NCI-H1417 treated with DMSO at 0.1 percent for 48 hours (cell line): ENCODE results near the gene ITPRID1.
"Not testable (repeated sequence)": the region's sequence is repeated elsewhere in the genome, so short reads cannot be mapped to it uniquely, and the experiment has no call there.

Source experiments
- DNase-seq: peaks from one replicate; lab custom pipeline; 2025; lab: John Stamatoyannopoulos, UW

Gene ITPRID1

DNA sequence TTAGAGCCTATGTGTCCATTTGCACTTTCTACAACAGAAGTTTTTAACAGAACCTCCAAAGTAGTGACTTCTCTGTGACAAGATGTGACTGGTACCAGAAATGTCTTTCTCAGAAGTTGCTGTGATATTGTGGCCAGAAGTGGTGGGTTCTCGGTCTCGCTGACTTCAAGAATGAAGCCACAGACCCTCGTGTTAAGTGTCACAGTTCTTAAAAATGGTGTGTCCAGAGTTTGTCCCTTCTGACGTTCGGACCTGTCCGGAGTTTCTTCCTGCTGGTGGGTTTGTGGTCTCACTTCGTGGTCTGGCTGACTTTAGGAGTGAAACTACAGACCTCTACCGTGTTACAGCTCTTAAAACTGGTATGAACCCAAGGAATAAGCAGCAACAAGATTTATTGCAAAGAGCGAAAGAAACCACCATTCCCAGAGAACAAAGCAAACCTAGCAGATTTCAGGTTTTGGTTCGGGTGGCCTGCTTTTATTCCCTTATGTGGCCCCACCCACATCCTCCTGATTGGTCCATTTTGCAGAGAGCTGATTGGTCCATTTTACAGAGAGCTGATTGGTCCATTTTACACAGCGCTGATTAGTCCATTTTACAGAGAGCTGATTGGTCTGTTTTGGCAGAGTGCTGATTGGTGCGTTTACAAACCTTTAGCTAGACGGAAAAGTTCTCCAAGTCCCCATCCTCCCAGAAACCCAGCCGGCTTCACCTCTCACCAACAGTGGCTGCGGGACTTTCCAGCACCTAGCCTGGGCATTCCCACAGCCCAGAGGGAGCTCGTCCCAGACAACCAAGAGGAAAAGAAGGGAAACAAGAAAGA lies 3.0 kb downstream of the ITPRID1 start:
- no peak for DNase-seq

DNA sequence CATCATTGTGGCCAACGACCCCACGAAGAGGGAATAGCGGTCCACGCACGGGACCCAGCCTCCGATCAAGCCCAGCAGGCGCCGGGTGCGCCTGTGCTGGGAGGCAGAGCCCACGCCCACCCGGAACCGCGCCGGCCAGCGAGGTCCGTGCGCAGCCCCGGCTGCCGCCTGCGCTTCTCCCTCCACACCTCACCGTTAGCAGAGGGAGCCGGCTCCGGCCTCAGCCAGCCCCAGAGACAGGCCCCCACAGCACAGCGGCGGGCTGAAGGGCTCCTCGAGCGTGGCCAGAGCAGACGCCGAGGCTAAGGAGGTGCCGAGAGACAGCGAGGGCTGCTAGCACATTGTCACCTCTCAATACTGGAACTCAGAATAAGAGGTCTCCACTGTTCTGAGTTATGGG lies 3.6 kb downstream of the ITPRID1 start:
- DNase-seq: no peak

DNA sequence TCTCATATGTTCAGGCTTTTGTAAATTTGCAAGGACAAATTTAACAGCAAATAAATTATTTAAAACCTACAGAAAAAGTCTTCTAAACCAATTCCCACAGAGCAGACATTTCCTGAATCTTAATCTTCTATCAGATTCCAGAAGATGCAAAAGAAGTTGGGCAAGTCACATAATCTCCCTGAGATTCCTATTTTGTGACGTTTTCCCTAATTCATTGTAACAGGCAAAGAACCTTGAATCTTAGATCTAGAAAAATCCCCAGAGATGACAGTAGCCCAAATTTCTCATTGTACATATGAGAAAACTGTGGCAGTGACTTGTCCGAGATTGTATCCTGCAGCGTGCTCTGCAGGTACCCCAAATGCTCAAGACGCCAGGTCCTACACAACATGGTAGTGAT lies 4.9 kb downstream of the ITPRID1 start:
- DNase-seq: no peak

DNA sequence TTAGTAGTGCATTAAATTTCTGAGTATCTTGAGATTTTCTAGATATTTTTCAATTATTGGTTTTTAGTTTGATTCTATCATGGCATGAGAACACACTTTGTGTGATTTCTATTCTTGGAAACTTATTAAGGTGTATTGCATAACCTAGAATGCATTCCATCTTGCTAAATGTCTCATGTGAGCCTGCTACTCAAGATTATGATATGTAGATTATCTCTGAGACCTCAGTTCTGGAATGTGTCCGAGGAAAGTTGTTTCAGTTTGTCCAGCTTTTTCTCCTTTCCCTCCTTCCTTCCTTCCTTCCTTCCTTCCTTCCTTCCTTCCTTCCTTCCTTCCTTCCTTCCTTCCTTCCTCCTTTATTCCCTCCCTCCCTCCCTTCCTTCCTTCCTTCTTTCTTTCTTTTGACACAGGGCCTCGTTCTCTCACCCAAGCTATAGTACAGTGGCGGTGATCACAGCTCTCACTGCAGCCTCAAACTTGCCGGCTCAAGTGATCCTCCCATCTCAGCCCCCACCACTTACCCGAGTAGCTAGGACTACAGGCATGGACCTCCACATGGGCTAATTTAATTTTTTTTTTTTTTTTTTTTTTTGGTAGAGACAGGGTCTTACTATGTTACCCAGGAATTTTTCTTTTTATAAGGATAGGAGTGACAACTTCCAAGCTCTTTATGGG lies 7.6 kb downstream of the ITPRID1 start:
- DNase-seq: no peak

DNA sequence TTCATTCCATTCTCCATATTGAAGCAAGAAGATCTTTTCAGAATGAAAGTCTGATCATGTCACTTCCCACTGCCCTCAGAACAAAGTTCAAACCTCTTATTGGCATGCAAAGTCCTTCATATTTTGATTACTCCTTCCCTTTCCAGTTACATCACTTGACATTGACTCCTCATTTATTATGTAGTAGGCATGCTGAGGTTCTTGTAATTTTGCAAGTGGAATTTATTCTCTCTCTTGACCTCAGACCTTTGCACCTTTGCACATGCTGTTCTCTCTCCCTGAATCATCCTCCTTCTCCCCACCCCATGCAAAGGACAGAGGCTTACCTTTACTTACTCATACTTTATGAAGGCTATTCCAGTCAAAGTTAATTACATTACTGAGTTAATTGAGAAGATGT lies 13.0 kb downstream of the ITPRID1 start:
- no peak for DNase-seq

DNA sequence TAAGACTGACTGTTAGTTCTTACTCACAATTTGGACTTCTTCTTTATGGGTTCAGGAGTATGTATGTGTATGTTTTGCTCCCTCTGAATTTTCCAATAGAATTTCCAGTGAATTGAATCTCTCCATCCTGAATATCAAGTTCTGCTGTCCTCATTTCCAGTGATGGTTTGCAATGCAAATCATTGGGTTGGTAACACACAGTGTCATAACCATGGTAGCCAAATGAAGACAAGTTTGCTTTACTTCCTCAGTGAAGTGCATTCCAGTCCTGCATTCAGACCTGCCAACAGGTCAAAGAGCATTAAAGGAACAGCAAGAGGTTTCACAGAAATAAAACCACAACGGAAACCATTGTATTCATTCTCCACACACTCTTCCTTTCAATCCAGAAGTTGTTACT lies 15.2 kb downstream of the ITPRID1 start:
- DNase-seq: no peak

DNA sequence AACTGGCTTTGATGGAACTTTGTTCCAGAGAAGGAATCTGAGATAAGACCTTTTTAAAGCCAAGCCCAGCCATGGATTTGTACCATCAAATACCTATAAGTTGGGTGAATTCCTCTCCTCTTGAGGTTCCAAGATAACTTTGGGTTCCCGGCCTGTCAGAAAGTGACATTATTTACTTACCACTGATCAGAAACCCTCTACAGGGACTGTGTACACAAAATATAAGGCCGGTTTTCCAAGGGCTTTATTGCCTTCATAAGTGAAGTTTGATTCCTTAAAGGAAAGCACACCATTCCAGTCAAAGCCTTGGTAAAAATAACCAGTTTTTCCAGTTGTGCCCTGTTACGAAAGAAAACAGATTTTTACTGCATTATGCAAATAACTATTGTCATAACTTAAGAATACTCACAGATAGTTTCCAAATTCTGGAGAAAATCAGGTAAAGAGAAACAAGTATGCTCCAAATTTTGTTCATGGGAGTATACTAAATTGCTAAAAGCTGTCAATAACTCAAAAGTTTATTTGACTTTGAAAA lies 26.8 kb downstream of the ITPRID1 start:
- DNase-seq: not testable (repeated sequence)

DNA sequence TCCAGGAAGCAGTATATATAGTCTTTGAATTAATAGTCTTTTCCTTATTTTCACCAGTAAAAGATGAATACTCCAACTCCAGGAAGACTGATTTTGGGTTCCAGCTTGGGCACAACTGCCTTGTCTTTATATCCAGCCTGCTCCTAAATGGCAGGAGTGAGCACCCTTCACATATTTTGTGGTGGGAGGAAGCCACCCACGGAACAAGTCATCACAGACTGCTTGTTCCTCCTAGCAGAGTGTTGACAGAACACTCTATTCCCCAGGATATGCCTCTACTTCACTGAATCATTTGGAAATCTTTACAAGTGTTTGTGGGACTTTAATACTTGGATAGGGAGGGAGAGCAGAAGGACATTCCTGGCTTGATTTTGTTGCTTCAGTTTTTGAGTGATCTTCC lies 31.7 kb downstream of the ITPRID1 start:
- no peak for DNase-seq

DNA sequence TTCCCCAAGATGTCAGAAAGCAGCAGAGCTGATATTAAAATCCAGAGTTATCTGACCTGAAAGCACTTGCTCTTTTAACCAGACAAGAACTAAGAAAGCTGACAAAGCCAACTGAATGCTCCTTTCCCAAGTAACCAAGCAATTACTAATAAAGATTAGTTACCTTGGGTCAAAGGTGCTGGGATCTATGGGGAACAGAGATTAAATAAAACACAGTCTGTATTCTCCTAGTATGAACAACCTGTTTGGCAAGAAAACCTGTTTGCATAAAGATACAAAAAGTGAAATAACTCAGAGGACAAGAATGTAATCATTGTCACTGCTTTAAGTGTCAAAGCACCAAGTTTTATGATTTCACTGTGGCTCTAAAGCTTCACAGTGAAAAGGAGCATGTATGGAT lies 35.7 kb downstream of the ITPRID1 start:
- no peak for DNase-seq

DNA sequence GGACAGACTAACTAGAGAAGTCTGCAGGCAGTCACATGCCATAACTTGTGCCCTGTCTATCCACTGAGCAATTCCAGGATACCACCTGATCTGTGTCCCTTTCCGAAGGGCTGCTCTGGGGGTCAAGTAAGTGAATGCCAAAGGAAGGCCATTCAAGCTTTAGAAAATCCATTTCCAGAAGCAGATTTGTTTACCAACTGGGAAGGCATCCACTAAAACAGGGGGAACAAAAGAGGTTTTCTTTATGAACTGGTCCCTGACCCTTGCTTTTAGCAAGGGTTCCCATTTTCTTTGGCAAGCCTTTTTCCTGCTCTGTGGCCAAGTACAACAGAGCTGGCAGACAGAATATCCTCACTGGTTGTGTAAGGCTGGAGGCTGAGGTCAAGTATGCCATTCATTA lies 36.5 kb downstream of the ITPRID1 start:
- no peak for DNase-seq

DNA sequence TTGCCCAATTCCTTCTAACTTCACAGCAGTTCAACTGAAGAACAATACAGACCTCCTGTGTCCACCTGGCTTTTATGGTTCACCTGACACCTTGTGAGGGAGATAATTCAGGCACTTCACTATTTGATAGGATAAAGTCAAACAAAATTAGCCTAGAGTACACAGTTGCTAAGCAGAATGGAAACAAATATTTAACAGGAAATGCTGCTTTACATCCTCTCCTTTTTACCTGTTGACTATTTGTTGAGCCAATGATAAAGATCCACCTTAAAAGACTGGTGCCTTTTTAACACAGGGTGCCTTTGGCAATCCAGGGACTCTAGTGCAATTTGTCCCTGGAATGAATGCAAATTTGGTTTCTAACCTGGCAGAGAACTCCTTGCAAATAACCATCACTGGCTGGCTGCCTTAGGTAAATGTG lies 39.8 kb downstream of the ITPRID1 start:
- DNase-seq: peak; percentile 94

DNA sequence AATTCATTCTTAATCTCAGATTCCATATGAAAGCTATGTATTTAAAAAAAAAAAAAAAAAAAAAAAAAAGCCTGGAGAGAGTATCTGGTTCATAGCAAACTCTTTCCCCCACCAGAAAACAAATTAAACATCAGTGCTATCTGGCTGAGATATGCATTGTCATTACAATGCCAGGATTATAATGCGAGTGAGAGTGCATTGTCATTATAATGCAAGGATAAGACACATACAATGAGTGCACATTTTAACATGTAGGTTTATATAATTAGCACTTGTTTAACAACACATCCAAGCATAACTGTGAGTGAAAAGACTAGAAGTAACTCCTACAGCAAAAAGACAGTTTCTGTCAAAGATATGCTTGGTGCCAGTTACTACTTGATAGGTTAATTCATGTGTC lies 48.1 kb downstream of the ITPRID1 start:
- DNase-seq: no peak

DNA sequence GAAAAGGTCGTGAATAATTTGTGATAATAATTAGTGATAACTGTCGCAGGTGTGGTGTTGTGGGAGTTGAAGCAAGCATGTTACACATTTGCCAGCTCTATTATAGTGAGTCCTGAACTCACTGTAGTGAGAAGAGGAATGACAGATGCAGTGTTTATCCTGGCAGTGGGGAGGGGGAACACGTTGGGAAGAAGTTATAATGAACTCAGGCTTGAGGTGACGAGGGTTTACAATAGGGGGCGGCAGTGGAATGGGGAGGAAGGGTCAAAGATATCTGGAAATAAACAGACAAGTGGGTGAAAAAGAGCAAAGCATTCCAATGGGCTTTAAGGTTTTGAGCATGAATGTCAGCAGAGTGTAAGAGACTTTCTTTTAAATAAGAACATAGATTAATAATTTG lies 49.6 kb downstream of the ITPRID1 start:
- no peak for DNase-seq

DNA sequence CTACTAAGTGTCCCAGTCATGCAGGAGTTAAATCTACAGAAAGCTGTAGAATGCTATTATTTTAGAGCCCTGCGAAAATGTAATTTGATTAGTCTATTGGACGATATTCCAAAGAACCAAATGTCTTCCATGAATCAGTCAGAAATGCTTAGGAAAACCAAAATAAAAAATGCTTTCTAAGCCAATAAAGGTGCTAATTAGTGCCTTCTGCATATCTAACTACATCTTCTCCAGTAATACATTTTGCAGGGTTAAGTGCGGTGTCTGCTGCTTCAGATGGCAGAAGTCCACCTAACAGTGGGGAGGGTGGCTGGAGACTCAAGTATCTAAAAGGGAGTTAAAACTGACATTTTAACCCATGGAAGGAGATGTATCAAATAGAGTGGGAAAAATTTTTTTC lies 50.1 kb downstream of the ITPRID1 start:
- no peak for DNase-seq

DNA sequence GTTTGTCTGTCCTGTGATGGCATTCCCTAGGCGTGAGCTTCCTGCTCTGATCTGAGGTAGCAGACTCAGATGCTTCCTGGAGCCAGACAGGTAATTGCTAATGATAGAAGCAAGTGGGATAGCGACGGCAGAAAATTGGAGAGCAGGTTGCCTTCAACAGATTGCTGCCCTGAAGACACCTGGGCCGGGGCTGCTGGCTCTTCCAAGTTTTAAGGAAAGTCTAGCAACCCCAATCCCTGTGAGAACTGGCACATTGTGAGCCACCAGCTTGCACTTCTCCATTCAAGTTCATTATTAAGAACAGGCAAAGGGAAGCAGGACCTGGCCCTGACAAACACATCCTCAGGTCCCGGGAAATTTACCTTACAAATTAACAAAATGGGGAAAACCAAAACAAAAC lies 50.8 kb downstream of the ITPRID1 start:
- no peak for DNase-seq

DNA sequence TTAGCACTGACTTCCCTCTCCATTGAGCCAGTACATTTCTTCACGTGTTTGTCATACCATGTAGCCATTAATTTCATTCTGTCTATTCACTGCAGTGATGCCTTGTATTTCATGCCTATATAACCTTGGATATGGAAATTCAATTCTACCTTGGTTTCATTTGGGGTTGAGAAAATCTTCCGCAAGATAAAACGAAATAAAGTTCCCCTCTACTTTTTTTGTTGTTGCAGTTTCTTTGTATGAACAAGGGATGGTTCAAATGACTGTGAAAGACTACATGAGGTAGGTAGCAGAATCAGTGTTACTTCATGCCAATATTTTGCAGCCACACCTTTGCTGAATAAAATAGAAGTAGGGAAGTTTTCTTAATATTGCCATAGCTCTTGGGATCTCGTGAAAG lies 55.6 kb downstream of the ITPRID1 start:
- no peak for DNase-seq

DNA sequence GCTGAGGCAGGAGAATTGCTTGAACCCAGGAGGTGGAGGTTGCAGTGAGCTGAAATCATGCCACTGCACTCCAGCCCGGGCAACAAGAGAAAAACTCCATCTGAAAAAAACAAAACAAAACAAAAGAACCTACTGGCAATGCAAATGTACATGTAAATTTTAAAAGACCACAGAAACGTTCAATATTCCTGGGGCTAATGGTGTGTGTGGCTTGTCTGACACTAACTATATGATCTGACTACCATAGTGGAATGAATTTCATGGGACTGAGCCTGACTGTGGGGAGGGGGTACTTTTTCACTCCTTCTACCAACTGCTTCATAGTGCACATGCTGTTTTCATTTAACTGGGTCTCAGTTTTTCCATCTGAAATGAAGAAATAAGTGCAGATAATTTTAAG lies 69.6 kb downstream of the ITPRID1 start:
- DNase-seq: no peak

DNA sequence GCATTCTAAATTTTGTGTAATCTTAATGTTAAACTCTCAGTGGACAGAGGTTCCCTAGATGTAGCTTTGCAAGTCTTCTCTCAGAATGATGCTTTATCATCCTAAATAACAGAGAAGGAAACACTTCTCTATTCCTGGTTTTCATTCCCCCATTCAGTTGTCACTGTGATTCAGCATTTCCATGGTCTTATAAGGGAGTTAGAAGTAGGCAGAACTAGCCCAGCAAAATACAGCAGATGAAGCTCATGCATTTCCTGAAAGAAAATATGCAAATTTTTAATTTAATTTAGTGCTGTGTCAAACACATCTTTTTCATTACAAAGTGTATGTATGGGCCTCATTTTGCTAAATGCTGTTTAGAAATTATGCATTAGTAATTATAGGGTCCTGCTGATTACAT lies 70.1 kb downstream of the ITPRID1 start:
- DNase-seq: no peak

DNA sequence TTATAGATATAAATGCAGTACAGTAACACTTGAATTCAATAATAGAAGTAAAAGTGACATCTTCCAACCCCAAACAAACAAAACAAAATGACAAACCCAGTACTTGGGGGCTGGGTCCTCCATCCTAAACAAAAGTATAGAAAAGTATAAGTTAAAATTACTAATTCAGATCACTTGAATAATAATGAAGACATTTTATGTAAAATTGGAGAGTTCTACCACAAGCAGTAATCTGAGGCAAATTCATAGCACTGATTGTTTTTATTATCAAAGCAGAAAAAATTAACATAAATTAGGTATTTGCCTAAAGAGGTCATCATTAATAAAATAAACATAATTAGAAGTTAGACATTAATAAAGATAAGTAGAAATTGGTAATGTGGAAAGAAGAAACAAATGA lies 81.5 kb downstream of the ITPRID1 start:
- DNase-seq: no peak

DNA sequence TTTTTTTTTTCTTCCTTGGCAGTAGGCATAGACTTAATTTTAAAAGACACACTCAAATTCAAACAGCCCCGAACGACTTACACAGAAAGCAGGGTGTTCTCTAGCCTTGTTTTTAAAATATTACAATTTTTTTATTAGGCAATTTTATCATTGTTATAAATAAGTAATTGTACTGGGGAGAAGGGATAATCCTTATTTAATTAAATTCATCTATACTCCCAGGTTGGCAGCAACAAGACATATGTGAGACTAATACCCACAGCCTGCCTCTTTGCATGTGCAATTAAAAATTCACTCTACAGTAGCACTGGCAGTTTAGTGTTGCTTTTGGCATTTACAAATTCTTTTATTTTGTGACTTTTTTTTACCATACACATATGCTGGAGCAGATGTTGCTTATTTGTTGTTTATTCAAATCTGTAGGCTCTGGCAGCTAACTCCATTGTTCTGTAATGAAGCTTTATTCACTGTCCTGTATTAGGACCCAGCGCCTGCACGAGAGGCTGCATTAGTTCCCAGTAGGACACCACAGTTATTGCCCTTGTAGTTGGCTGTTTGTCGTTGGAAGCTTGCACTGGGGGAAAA lies 88.2 kb downstream of the ITPRID1 start:
- DNase-seq: no peak

DNA sequence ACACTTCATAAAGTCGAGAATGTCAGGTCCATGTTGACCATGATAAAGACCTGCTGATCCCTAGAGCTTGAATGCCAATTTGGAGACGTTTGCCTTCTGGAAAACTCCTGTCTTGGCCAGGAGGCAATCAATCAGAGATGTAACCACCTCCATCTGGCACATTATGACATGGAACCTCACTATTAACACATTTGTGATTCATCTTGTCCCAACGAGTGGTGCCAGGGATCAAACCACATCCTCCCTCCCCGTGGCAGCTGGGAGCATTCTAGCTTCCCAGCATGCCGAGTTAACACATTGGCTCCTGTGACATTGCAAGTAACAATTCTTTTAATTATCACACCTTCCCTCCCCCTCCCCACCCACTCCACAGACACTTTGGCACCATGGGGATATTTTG lies 89.2 kb downstream of the ITPRID1 start:
- DNase-seq: no peak

DNA sequence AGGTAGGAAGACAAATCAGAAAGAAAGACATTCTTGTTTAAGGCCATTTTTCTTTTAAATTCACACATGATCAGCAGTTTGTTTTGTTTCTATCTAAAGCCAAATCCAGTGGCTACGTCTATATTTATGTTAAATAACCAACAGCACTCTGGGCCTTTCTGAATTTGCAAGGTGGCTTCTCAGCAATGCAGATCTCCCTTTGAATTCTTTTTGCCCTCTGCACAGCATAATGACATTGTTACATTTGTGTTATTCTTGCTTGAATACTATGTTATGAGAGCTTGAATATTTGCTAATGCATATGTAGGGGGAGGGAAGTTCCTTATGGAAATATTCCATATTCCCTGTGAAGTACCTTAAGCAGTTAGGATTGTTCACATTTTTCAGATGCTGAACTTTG lies 99.7 kb downstream of the ITPRID1 start:
- DNase-seq: no peak

DNA sequence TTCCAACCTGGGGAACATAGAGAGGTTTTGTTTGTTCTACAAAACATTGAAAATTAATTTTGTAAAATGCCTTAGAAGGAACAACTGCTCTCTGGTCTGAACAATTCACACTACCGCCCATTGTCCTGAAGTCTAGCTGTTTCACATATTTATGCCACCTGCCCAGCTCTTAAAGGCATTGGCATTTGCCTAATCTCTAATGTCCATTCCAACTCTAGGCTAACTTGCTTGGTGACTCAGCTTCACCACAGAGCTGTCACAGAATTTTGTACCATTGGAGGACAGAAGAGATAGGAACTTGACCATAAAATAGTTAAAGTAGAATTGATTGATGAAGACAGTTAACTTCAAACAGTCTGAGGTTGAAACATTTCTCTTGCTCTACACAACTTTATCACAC lies 119.6 kb downstream of the ITPRID1 start:
- no peak for DNase-seq
